Gastroesophageal sphincter (tissue), 4 donors: ENCODE data around the gene RBM33. TPM values are rescaled to one million over a fixed set of nuclear protein-coding genes. Genes with fewer than 3 reads are reported as not detected.

Experiments used
- ATAC-seq: fragments of 150-250 bp; one replicate; pipeline ENCODE4 v1.9.1; 2016; ENCODE audit warnings: mild to moderate bottlenecking, moderate library complexity
- H3K27ac ChIP-seq, 4 donors: fragments of 200-600 bp; sonication (generic) in 3 of 4; 1 replicate in 3 of 4; 2 replicates in 1 of 4; pipeline ENCODE4 v1.5.1; 2016 to 2019
- H3K27me3 ChIP-seq: fragments of 200-600 bp; sonication (generic); one replicate; pipeline ENCODE4 v1.5.1; 2019
- H3K36me3 ChIP-seq, 2 donors: fragments of 200-600 bp; sonication (generic); one replicate each; pipeline ENCODE4 v1.5.1; 2019; ENCODE audit warnings: control low read depth in 1 of 2
- H3K4me1 ChIP-seq, 3 donors: fragments of 200-600 bp; sonication (generic); 1 replicate in 2 of 3; 2 replicates in 1 of 3; pipeline ENCODE4 v1.5.1; 2016 to 2019; ENCODE audit warnings: control low read depth in 2 of 3
- H3K4me3 ChIP-seq, 2 donors: fragments of 200-600 bp; sonication (generic); one replicate each; pipeline ENCODE4 v1.5.1; 2019; ENCODE audit warnings: mild to moderate bottlenecking in 1 of 2, moderate library complexity in 1 of 2
- H3K9me3 ChIP-seq, 3 donors: fragments of 200-600 bp; sonication (generic); one replicate each; pipeline ENCODE4 v1.5.1; 2017 to 2019; ENCODE audit warnings: control low read depth in 2 of 3
- CTCF ChIP-seq, 4 experiments: fragments of 200-600 bp in 2 of 4; fragments of 450-650 bp in 2 of 4; sonication (generic) in 1 of 4; IDR thresholded peaks; one replicate each; pipeline ENCODE4 v1.5.1; 2017 to 2019; ENCODE audit warnings: antibody characterized with exemption in 4 of 4, mild to moderate bottlenecking in 2 of 4, moderate library complexity in 2 of 4
- EP300 ChIP-seq: sonication (generic); formaldehyde crosslinking; IDR thresholded peaks from one replicate; pipeline ENCODE4 v1.6.1; 2017; ENCODE audit warnings: antibody characterized with exemption, mild to moderate bottlenecking
- POLR2A ChIP-seq, 2 donors: fragments of 450-650 bp; IDR thresholded peaks; one replicate each; pipeline ENCODE4 v1.6.1; 2017; ENCODE audit warnings: antibody characterized with exemption in 2 of 2, mild to moderate bottlenecking in 2 of 2, moderate library complexity in 1 of 2
- POLR2AphosphoS5 ChIP-seq: sonication (generic); formaldehyde crosslinking; IDR thresholded peaks from one replicate; pipeline ENCODE4 v1.6.1; 2017; ENCODE audit warnings: antibody characterized with exemption
- WGBS, 2 donors: methylation state at CpG; one replicate each; pipeline ENCODE4 v1.1.5; 2018; ENCODE audit warnings: low coverage in 1 of 2; 5-methylcytosine and 5-hydroxymethylcytosine counted together
- total RNA-seq, 4 donors: library from RNA; depleted of rRNA; stranded (reverse); fragments of >200 nt; gene quantifications; one replicate each; pipeline ENCODE4 v1.1.0, GENCODE V29; 2016

Gene RBM33
- total RNA-seq, 4 donors from 2014 or later, result 25.2 to 67.4 (median 37.6) TPM

- peaks cover 0 to 9% of the 10 kb centered on the region in 2 donors for H3K36me3 ChIP-seq
- H3K4me1 ChIP-seq, result peaks cover 0 to 70% (median 3%) of the 10 kb centered on the region in 3 donors
- 53 to 62% methylated on average over 6 of the region's 11 CpGs for WGBS, 2 donors
- peak overlapping the region in 1 of 4 donors; percentile 3 for H3K27ac ChIP-seq
- no peaks in the 10 kb centered on the region for H3K27me3 ChIP-seq
- no peak overlapping the region for H3K4me3 ChIP-seq
- TF ChIP-seq CTCF (IDR thresholded peaks at IDR 0.05) (no peak), EP300 (no peak), POLR2A (IDR thresholded peaks at IDR 0.05) (no peak), POLR2AphosphoS5 (no peak)
- no peaks in the 10 kb centered on the region for H3K9me3 ChIP-seq
- no peak for ATAC-seq
Observed at GRCh38 chr7:155669717-155670505, 25.4 kb downstream of the RBM33 start.

GRCh38 chr7:155670521-155670920, 26.1 kb downstream of the RBM33 start:
- ATAC-seq, result no peak
- no peaks in the 10 kb centered on the region for H3K27me3 ChIP-seq
- no peak overlapping the region for H3K4me3 ChIP-seq
- H3K4me1 ChIP-seq, result peaks cover 0 to 64% (median 0%) of the 10 kb centered on the region in 3 donors
- H3K9me3 ChIP-seq, result no peaks in the 10 kb centered on the region
- H3K27ac ChIP-seq, result no peak overlapping the region
- 17 to 63% methylated on average over 2 to 5 of the region's 5 CpGs for WGBS, 2 donors
- no peak for TF ChIP-seq CTCF (IDR thresholded peaks at IDR 0.05)
- no peak for TF ChIP-seq EP300
- no peak for TF ChIP-seq POLR2A (IDR thresholded peaks at IDR 0.05)
- no peak for TF ChIP-seq POLR2AphosphoS5
- peaks cover 0 to 9% of the 10 kb centered on the region in 2 donors for H3K36me3 ChIP-seq

GRCh38 chr7:155674556-155674955, 30.1 kb downstream of the RBM33 start:
- Histone ChIP-seq H3K27me3 (no peaks in the 10 kb centered on the region), H3K27ac (no peak overlapping the region), H3K36me3 (peaks cover 0 to 27% of the 10 kb centered on the region in 2 donors), H3K4me3 (no peak overlapping the region), H3K9me3 (no peaks in the 10 kb centered on the region), H3K4me1 (peaks cover 0 to 45% (median 4%) of the 10 kb centered on the region in 3 donors)
- ATAC-seq, result no peak
- no peak for TF ChIP-seq POLR2A (IDR thresholded peaks at IDR 0.05)
- no peak for TF ChIP-seq POLR2AphosphoS5
- TF ChIP-seq CTCF (IDR thresholded peaks at IDR 0.05), result no peak
- TF ChIP-seq EP300, result no peak
- WGBS, 2 donors, result 84% methylated on average over 3 of the region's 3 CpGs; no CpG with 5 or more reads in 1 of the 2 donors

GRCh38 chr7:155676052-155676451, 31.6 kb downstream of the RBM33 start:
- peaks cover 0 to 38% of the 10 kb centered on the region in 2 donors for H3K36me3 ChIP-seq
- H3K27ac ChIP-seq, result no peak overlapping the region
- no peaks in the 10 kb centered on the region for H3K27me3 ChIP-seq
- peaks cover 0 to 30% (median 4%) of the 10 kb centered on the region in 3 donors for H3K4me1 ChIP-seq
- no peaks in the 10 kb centered on the region for H3K9me3 ChIP-seq
- no peak for TF ChIP-seq POLR2A (IDR thresholded peaks at IDR 0.05)
- TF ChIP-seq CTCF (IDR thresholded peaks at IDR 0.05), result no peak
- TF ChIP-seq EP300, result no peak
- TF ChIP-seq POLR2AphosphoS5, result no peak
- 50 to 78% methylated on average over 3 to 7 of the region's 8 CpGs for WGBS, 2 donors
- H3K4me3 ChIP-seq, result no peak overlapping the region
- no peak for ATAC-seq

- TF ChIP-seq CTCF (IDR thresholded peaks at IDR 0.05) (no peak), POLR2AphosphoS5 (no peak), POLR2A (IDR thresholded peaks at IDR 0.05) (no peak), EP300 (no peak)
- H3K36me3 ChIP-seq, result peaks cover 0 to 55% of the 10 kb centered on the region in 2 donors
- H3K9me3 ChIP-seq, result no peaks in the 10 kb centered on the region
- H3K27ac ChIP-seq, result no peak overlapping the region
- ATAC-seq, result no peak
- whole genome bisulfite sequencing, 2 donors, result 90 to 100% methylated on average over 2 of the region's 2 CpGs
- H3K4me1 ChIP-seq, result peaks cover 0 to 19% (median 4%) of the 10 kb centered on the region in 3 donors
- H3K27me3 ChIP-seq, result no peaks in the 10 kb centered on the region
- no peak overlapping the region for H3K4me3 ChIP-seq
Observed at GRCh38 chr7:155677688-155678087, 33.2 kb downstream of the RBM33 start.
